Measurements from ENCODE around the gene MT1E. TPM values are rescaled to one million over a fixed set of nuclear protein-coding genes. Genes with fewer than 3 reads are reported as not detected.

Gene MT1E
- total and polyA plus RNA-seq, 2 of the 13 experiments (the other 11 are each of a cell fraction or from before 2014, with no cell fraction given) = 110 to 1,072 TPM

DNA sequence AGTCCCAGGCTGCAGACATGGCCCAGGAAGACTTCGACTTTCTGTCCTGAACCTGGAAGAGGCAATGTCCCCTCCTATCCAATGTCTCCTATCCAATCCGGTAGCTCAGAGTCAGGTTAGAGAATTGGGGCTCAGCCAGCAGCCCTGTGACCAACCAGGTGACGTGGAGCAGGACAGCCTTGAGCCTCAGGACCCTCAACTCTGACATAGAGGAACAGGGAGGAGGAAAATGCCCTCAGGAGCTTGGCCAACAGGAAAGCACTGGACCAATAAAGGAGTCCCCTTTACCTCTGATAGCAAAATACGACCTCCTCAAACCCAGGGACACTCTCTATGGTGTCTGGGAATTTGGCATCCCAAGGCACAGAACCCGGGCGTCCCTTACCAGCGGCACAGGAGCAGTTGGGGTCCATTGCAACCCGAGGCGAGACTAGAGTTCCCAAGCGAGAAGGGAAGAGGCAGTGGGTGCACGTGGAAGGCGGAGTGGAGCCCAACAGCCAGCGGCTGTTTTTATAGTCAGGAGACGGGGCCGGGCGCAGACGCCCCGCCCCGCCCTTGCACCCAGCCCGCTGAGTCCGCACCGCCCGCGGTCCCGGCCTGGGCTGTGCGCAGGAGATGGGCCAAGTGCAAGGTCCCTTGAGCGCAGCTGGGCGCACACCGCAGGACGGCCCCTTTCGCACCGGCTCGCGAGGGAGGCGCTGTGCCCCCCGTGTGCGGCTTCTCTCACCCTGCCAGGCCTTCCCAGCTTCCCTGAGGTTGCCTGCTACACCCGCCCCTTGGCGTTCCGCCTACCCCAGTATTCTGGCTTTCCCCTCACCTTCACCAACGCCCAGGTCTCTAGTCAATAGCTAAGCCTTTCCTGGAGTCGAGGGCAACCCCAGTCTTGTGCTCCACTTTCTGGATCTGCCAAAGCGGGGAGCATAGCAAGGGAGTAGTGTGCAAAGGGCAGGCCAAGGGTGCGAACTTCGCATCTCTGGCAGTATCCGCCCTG, 42.3 kb downstream of the MT1E start, which contains the start of gene MT1G (continued):
- TF ChIP-seq, protein P1, sequence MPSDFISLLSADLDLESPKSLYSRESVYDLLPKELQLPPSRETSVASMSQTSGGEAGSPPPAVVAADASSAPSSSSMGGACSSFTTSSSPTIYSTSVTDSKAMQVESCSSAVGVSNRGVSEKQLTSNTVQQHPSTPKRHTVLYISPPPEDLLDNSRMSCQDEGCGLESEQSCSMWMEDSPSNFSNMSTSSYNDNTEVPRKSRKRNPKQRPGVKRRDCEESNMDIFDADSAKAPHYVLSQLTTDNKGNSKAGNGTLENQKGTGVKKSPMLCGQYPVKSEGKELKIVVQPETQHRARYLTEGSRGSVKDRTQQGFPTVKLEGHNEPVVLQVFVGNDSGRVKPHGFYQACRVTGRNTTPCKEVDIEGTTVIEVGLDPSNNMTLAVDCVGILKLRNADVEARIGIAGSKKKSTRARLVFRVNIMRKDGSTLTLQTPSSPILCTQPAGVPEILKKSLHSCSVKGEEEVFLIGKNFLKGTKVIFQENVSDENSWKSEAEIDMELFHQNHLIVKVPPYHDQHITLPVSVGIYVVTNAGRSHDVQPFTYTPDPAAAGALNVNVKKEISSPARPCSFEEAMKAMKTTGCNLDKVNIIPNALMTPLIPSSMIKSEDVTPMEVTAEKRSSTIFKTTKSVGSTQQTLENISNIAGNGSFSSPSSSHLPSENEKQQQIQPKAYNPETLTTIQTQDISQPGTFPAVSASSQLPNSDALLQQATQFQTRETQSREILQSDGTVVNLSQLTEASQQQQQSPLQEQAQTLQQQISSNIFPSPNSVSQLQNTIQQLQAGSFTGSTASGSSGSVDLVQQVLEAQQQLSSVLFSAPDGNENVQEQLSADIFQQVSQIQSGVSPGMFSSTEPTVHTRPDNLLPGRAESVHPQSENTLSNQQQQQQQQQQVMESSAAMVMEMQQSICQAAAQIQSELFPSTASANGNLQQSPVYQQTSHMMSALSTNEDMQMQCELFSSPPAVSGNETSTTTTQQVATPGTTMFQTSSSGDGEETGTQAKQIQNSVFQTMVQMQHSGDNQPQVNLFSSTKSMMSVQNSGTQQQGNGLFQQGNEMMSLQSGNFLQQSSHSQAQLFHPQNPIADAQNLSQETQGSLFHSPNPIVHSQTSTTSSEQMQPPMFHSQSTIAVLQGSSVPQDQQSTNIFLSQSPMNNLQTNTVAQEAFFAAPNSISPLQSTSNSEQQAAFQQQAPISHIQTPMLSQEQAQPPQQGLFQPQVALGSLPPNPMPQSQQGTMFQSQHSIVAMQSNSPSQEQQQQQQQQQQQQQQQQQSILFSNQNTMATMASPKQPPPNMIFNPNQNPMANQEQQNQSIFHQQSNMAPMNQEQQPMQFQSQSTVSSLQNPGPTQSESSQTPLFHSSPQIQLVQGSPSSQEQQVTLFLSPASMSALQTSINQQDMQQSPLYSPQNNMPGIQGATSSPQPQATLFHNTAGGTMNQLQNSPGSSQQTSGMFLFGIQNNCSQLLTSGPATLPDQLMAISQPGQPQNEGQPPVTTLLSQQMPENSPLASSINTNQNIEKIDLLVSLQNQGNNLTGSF (CRISPR knock-in tag; IDR thresholded peaks at IDR 0.05) = 0 out of 2 replicates have a peak, but pooled peaks have one; percentile 21
- TF ChIP-seq, protein P2, sequence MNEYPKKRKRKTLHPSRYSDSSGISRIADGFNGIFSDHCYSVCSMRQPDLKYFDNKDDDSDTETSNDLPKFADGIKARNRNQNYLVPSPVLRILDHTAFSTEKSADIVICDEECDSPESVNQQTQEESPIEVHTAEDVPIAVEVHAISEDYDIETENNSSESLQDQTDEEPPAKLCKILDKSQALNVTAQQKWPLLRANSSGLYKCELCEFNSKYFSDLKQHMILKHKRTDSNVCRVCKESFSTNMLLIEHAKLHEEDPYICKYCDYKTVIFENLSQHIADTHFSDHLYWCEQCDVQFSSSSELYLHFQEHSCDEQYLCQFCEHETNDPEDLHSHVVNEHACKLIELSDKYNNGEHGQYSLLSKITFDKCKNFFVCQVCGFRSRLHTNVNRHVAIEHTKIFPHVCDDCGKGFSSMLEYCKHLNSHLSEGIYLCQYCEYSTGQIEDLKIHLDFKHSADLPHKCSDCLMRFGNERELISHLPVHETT (CRISPR knock-in tag; conservative IDR thresholded peaks at IDR 0.05) = no peak
- TF ChIP-seq, protein P3, sequence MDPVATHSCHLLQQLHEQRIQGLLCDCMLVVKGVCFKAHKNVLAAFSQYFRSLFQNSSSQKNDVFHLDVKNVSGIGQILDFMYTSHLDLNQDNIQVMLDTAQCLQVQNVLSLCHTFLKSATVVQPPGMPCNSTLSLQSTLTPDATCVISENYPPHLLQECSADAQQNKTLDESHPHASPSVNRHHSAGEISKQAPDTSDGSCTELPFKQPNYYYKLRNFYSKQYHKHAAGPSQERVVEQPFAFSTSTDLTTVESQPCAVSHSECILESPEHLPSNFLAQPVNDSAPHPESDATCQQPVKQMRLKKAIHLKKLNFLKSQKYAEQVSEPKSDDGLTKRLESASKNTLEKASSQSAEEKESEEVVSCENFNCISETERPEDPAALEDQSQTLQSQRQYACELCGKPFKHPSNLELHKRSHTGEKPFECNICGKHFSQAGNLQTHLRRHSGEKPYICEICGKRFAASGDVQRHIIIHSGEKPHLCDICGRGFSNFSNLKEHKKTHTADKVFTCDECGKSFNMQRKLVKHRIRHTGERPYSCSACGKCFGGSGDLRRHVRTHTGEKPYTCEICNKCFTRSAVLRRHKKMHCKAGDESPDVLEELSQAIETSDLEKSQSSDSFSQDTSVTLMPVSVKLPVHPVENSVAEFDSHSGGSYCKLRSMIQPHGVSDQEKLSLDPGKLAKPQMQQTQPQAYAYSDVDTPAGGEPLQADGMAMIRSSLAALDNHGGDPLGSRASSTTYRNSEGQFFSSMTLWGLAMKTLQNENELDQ (CRISPR knock-in tag; IDR thresholded peaks at IDR 0.05; ENCODE audit: borderline replicate concordance) = no peak
- no peak for TF ChIP-seq ZSCAN5A (CRISPR knock-in tag; IDR thresholded peaks at IDR 0.05; ENCODE audit: borderline replicate concordance)
- 0 out of 2 replicates have a peak, but pooled peaks have one; percentile 69 for TF ChIP-seq ZNF619 (CRISPR knock-in tag; IDR thresholded peaks at IDR 0.05)
- TF ChIP-seq SIN3B (IDR thresholded peaks at IDR 0.05; ENCODE audit: low read length) = no peak
- no peak for TF ChIP-seq HOXA7 (CRISPR knock-in tag; IDR thresholded peaks at IDR 0.05)
- TF ChIP-seq ZNF501 (CRISPR knock-in tag; IDR thresholded peaks at IDR 0.05) = peak; percentile 40; the same call in 1 of the 2 replicates
- TF ChIP-seq SNAPC2 (CRISPR knock-in tag; IDR thresholded peaks at IDR 0.05) = no peak
- TF ChIP-seq HOXD1 (CRISPR knock-in tag; IDR thresholded peaks at IDR 0.05) = no peak
- no peak for TF ChIP-seq XBP1 (CRISPR knock-in tag; IDR thresholded peaks at IDR 0.05)
- TF ChIP-seq RXRA (CRISPR knock-in tag; IDR thresholded peaks at IDR 0.05) = no peak
- no peak for TF ChIP-seq ZNF235 (CRISPR knock-in tag; IDR thresholded peaks at IDR 0.05; ENCODE audit: borderline replicate concordance)
- TF ChIP-seq CHCHD3 (CRISPR knock-in tag; IDR thresholded peaks at IDR 0.05) = no peak
- no peak for TF ChIP-seq TBX3 (IDR thresholded peaks at IDR 0.05; ENCODE audit: borderline replicate concordance)
- TF ChIP-seq BCL6 (CRISPR knock-in tag; IDR thresholded peaks at IDR 0.05) = no peak
- TF ChIP-seq, protein P4, sequence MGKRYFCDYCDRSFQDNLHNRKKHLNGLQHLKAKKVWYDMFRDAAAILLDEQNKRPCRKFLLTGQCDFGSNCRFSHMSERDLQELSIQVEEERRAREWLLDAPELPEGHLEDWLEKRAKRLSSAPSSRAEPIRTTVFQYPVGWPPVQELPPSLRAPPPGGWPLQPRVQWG (CRISPR knock-in tag; IDR thresholded peaks at IDR 0.05; ENCODE audit: borderline replicate concordance, low read depth) = no peak
- TF ChIP-seq NFE2 (CRISPR knock-in tag; IDR thresholded peaks at IDR 0.05) = no peak

Measured in HepG2 (cell line).